ENCODE data around the gene DCAF12L1.

Gene DCAF12L1

DNA sequence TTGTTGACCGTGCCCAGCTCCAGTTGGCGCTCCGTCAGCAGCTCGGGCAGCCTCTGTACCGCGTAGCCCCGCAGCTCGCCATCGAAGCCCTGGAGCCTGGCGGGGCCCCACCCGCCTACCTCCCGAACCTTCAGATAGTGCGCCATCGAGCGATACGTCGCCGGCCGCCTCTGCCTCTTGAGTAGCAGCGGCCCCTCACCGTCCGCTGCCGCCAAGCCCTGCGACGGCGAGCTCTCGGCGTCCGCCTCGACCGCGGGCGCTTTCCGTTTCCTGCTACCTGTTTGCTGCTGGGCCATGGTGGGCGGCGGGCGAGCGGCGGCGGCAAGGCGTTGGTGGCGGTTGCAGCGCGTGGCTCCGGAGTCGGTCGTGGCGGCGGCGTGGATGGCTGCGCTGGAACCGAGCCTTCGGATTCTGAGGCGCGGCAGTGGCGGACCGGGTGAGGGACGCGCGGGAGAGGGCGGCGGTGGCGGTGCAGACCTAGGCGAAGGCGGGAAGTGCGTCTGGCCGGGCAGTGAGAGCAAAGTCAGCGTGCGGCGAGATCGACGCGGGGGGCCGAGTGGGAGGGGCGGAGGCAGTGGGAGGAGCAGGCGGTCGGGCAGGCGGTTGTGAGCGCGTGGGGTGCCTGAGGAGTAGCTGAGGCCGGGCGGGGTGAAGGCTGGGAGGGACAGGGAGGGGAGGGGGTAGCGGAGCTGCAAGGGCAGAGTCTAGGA, at the start of gene DCAF12L1:
Gene DCAF12L1 (minus strand): TSS at position 502 of the 710 bp plus-strand sequence. CDS start 206 bp downstream, at position 296.
- no peak for DNase-seq (ENCODE audit: low read depth)

DNA sequence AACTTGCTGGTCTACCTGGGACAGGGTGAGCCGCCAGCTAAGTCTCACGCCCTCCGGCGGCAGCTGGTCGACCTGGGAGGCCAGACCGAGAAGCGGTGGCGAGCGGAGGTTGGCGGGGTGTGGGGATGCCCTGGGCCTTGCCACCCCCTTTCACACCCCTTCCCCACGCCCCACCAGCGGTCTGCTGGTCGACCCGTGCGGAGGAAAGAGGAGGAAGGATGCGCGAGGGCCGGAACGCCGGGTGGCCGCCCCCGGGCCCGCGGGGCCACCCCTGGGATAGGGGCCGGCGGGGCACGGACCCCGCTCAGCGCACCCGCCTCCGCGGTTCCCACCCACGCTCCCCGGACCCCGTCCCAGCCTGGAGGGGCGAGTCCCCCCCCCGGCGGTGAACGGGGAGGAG, 28.3 kb upstream of the DCAF12L1 start:
- DNase-seq (ENCODE audit: low read depth) = no peak

DNA sequence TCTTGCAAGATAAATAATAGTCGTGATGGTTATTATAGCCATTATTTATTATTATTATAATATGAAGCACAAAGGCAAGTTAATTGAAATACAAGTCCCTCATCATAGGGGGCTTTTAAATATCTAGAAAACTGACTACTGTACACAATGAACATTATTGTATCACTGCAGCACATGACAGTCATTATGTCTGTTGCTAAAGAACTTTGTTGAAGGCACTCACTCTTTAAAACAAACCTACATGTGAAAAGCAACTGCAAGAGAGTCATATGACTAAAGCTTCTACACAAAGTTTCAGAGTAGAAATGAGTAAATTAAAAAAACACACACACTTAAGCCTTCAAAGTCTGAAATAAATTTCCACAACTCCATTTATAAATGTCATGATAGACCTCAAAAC, 23.3 kb upstream of the DCAF12L1 start:
- no peak for DNase-seq (ENCODE audit: low read depth)

DNA sequence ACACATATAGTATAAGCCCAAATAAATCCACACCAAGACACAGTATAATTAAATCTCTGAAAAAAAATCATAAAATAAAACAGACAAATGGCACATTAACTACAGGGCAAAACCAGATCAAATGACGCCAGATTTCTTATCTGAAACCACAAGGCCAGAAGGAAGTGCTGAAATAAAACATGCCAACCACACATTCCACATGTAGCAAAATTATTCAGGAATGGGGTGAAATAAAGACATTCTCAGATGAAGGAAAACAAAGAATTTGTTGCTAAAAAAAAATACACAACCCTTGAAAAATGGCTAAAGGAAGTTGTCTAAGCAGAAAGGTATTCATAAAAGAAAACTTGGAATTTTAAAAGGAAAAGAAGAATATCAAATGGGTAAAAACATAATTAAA, 4.5 kb upstream of the DCAF12L1 start:
- no peak for DNase-seq (ENCODE audit: low read depth)

DNA sequence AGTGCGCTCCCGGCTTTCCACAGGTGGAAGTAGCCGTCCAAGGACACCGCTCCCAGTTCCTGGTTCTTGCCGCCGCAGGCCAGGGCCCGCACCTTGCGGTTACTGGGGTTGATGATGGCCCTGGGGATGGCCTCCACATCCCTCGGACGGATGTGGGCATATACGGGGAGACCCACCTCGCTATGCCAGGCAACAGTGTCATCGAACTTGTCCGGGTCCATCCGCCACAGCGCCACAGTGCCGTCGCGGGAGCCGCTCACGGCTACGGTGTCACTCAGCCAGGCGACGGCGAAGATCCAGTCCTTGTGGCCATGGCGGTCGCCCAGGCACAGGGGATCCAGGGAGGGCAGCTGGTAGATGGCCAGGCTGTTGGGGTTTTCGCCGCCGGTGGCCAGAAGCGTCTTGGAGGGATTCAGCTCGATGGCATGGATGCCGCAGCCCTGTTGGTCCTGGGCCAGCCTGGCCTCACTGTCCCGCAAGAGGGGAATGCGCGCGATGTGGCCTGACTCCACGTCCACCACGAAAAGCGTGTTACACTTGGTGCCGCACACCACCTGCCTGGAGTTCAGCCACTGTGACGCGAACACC, 795 bp downstream of the DCAF12L1 start:
- no peak for DNase-seq (ENCODE audit: low read depth)

DNA sequence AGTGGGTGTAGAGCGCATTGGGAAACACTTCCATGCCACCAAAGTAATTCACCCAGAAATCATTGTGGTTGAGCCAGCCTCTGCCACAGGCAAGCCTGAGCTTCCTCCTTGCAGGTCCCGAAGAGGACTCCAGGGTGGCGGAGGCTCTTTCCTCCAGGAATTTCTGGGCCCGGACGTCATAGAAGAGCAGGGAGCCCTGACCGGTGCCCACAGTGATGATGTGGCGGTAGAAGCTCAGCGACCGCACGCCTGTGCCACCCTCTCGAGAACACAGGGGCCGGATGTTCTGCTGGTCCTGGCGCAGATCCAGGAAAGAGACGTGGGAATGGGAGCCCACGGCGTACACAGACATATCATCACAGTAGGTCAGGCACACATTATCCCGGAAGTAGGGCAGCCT, 1.3 kb downstream of the DCAF12L1 start:
- DNase-seq (ENCODE audit: low read depth) = no peak

DNA sequence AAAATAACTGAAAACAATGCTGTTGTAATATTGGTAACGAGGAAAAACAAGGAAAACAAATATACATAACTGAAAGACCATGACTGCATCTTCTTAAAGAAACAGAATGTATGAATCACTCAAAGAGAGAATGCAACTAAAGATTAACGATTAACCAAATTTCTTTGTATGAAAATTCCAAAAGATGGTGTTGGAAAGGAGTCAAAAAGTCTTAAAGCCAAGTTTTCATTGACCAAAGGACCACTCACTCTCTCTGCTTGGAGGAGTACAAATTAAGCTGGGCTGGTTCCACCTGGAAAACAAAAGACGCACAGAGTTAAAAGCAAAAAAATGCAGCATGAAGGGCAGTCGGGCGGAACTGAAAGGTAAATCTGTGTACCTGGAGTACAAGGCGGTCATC, 1.8 kb downstream of the DCAF12L1 start:
- no peak for DNase-seq (ENCODE audit: low read depth)

DNA sequence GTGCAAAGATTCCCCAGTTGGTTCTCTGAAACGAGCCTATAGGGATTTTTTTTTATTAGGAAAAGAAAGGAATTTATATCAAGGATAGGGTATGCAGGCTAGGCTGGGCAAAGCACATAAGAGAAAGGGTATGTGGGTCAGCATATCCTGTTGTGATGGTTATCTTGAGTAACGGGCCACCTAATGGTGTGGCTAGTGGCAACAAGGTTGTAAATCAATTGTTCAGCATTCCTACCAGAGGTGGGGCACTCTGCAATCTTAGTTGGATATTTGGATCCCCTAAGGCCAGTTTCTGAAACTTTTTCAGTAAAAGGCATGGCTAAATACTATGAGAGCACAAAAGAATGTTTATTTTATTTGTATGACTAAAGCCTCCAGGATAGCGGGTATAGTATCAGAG, 42.7 kb downstream of the DCAF12L1 start:
- no peak for DNase-seq (ENCODE audit: low read depth)
